HG03135 (cell line): Measurements from ENCODE around the gene PPP2R5A.
"Not testable (repeated sequence)": the region's sequence is repeated elsewhere in the genome, so short reads cannot be mapped to it uniquely, and the experiment has no call there.

Experiments used
- ATAC-seq: cut with Tn5 transposase; IDR thresholded peaks from one replicate; pipeline ENCODE4 v1.9.1; 2021; ENCODE audit warnings: mild to moderate bottlenecking, moderate library complexity; ENCODE audit not compliant: unreplicated experiment

The PPP2R5A gene

DNA sequence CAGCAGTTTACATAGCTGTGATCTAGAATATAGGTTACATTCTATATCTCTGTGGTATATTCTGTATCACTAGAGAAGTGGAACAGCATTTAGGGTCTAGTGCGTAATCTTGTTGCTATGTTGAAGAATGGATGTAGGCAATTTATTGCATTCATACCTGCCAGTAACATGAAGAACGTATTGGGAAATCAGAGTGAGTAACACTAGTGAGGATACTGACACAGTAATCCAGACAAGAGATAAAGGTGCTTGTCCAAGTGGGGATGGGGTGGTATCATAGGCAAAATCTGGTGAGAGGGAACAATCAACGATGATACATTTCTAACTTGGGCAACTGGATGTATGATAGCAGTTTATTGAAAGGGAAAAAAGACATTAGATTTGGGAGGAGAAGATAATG lies 9.8 kb downstream of the PPP2R5A start:
- ATAC-seq: no peak

DNA sequence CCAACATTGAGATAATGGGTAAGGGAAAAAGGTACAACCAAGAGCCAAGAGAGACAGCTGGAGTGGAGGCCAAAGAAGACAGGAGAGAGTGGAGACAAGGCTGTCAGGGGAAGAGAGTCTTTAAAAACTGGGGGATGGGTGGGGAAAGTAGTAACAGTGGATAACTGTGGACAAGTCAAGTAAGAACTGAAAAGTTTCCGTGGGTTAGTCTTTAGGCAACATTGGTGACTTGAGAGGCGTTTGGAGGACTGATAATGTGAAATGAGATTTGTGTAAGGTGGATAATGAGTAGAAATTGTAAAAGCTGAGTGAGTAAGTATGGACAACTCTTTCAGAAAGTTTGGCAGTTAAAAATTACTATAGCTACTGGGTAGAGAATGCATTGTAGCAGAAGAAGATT lies 10.4 kb downstream of the PPP2R5A start:
- no peak for ATAC-seq

DNA sequence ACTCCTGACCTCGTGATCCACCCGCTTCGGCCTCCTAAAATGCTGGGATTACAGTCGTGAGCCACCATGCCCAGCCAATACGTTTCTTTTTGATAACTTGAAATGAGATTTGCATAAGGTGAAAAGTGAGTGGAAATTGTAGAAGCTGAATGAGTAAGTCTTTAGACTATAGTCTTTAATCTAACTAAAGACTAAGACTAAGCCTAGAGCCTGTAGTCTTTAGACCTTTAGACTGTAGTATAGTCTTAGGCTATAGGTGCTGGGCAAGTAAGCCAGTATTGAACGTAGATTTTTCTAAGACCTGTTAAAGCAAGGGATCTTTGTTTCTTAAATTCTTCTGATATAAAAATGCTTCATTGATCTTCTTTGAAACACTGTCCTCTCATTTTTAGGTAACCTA lies 12.1 kb downstream of the PPP2R5A start:
- ATAC-seq: no peak

DNA sequence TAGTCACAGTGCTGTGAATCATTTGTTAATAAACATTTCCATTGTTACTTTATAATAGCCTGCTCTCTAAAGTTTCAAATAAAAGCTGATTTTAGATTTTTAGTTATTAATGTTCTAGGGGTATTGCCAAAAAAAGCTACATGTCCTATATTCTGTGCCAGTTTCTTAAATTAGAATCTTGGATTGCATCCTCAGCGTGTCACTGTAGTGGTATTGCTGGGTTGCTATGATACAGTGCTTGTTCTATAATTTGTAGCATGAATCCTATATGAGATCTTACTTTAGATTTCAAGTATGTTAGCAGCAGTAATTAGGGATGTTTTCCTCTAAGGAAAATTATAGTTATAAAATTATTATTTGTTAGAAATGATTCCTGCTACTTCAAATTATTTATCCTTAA lies 16.4 kb downstream of the PPP2R5A start:
- ATAC-seq: no peak

DNA sequence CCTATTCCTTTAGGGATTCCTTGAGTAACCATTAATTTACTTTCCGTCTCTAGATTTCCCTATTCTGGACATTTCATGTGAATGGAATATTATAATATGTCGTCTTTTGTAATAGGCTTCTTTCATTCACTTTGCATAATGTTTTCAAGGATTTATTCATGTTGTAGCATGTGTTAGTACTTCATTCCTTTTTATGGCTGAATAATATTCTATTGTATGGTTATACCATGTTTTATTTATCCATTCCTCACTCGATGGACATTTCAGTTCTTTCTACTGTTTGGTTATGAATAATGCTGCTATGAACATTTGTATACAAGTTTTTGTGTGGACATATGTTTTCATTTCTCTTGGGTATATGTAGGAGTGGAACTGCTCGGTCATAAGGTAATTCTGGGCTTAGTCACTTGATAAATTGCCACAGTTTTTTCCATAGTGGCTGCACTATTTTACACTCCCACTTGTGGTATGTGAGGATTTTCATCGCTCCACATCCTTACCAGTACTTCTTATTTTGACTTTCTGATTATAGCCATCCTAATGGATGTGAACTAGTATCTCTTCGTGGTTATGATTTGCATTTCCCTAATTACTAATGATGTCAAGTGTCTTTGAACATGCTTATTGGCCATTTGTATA lies 17.7 kb downstream of the PPP2R5A start:
- ATAC-seq: no peak

DNA sequence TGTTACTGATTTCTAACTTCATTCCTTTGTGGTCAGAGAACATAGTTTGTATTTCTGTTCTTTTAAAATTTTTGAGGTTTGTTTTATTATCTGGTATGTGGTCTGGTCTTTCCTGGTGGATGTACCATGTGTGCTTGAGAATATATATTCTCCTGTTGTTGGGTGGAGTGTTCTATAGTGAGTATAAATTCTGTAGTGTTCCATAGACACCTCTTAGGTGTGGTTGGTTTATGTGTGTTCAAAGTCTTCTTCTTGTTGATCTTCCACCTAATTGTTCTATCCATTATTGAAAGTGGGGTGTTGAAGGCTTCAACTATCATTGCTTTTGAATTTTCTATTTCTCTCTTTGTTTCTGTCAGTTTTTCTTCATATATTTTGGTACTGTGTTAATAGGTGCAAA lies 20.1 kb downstream of the PPP2R5A start:
- no peak for ATAC-seq

DNA sequence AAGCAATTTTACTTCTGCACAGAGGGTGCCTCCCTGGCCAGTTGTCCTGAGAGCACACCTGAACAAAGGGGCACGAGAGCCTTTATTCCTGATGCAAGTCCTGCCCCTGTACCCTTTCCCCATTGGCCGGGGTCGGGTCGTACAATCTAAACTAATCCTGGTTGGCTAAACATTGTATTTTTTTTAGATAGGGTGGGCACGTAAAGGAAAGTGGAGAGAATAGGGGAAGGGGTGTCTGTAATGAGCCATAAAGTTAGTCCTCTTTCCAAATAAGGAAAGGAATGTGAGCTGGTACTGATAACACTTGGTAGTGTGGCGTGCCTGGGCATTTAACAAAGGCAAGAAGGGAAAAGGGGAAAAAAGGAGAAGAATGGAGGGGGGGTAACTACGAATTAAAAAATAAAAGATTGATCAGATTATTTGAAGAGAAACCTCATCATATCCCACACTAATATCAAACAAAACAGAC lies 20.8 kb downstream of the PPP2R5A start:
- not testable (repeated sequence) for ATAC-seq

DNA sequence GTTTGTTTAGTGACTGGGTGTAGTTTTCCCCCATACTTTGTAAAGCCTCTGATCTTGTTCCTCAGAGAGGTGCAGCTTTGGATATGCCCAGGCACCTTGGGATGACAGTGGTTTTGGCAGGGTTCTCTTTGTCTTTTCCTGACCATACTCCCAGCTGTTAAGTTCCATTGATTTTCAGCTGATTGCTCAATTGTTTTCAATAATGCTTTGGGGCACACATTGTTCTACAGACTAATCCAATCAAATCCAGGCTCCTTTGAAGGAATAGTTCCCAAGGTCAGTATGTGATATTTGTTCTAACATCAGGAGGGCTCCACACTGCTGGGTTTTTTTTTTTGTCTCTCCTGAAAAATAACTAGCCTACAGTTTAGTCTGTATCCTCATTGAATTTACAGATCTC lies 24.8 kb downstream of the PPP2R5A start:
- no peak for ATAC-seq

DNA sequence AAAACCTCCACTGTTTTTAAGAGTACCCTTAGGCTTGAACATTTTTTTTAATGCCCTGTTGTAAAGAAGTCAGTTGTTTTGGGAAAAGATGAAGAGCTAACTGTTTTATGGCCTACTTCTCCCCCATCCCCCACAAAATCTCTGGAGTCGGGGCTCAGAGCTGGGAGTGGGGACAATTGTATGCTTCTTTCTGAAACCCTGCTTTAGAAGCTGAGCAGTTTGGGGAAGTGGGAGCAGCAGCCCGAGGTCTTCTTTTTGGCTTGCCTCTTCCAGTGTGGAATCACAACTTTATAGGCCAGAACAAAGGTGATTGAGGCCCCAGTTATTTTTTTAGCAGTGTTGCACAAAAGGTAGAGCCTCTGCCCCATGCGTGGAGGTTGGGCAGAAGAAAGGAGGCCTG lies 25.2 kb downstream of the PPP2R5A start:
- ATAC-seq: no peak

DNA sequence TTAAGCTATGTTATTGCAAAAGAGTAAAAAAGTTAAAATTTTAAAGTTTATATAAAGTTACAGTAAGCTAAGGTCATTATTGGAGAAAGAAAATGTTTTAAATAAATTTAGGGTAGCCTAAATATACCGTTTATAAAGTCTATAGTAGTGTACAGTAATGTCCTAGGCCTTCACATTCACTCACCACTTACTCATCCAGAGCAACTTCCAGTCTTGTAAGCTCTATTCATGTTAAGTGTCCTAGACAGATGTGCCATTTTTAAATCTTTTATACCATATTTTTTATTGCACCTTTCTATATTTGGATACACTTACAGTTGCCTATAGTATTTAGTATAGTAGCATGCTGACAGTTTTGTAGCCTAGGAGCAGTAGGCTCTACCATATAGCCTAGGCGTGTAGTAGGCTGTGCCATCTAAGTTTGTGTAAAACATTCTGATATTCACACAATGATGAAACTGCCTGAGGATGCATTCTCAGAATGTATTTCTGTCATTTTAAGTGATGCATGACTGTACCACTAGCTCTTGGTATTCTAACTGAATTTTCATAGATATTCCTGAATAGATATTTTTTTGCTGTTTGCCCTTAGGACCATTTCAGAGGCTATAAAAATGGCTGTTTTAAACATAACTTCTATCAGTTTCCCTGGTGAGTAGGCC lies 26.8 kb downstream of the PPP2R5A start:
- ATAC-seq: no peak

DNA sequence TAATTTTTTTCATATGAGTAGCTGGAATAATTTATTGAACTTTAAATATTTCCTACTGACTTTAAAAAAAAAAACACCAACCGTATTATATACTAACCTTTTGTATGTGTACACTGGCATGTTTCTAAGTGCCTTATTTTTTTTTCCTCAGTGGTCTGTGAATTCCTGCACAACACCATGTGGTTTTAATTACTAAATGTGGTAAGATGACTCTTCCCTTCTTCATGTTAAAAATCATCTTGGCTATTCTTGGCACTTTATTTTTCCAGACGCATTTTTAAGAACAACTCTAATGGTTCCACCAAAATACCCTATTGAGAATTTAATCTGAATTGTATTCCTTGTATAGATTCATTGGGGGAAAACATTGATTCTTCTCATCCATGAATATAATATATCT lies 28.4 kb downstream of the PPP2R5A start:
- ATAC-seq: no peak

DNA sequence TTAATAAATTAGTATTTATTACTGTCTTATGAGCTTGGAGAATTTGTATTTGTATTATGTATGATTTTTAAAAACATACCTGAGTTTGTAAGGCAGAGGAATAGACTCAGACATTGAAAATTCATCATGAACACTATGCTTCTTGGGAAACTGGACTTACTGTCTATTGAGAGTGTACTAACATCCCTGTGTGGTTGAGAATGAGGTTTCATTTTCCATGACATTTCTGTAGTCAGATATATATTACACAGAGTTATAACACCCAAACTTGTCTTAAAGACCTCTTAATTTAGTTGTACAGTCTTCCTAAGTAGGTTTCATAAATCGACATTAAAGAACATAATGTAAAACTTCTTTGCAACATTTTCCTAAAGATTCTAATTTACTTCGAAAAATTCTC lies 30.0 kb downstream of the PPP2R5A start:
- no peak for ATAC-seq

DNA sequence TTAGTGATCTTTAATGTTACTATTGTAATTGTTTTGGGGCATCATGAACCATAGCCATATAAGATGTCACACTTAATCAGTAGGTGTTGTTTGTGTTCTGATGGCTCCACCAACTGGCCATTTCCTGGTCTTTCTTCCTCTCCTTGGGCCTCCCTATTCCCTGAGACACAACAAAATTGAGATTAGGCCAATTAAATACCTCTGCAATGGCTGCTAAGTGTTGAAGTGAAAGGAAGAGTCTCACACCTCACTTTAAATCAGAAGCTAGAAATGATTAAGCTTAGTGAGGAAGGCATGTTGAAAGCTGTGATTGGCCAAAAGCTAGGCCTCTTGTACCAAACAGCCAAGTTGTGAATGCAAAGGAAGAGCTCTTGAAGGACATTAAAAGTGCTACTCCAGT lies 30.7 kb downstream of the PPP2R5A start:
- no peak for ATAC-seq

DNA sequence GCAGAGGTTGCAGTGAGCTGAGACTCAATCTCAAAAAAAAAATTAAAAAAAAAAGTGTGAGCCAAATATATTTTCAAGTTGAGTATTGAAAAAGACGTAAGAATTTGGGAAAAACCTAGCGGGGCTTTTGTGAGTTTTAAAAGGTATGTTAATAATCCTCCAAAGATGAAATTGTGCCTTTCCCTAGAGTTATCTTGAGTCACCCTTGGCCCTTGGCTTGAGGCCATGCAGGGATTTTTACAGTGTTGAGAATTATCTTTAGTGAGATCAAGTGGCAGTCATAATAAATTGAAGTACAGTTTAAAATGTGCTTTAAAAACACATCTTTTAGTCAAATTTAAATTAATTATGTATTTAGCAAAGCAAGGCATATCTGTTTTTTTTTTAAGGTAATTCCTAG lies 32.7 kb downstream of the PPP2R5A start:
- no peak for ATAC-seq

DNA sequence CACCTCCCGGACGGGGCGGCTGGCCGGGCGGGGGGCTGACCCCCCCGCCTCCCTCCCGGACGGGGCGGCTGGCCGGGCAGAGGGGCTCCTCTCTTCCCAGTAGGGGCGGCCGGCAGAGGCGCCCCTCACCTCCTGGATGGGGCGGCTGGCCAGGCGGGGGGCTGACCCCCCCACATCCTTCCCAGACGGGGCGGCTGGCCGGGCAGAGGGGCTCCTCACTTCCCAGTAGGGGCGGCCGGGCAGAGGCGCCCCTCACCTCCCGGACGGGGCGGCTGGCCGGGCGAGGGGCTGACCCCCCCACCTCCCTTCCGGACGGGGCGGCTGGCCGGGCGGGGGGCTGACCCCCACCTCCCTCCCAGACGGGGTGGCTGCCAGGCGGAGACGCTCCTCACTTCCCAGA lies 35.8 kb downstream of the PPP2R5A start:
- not testable (repeated sequence) for ATAC-seq

DNA sequence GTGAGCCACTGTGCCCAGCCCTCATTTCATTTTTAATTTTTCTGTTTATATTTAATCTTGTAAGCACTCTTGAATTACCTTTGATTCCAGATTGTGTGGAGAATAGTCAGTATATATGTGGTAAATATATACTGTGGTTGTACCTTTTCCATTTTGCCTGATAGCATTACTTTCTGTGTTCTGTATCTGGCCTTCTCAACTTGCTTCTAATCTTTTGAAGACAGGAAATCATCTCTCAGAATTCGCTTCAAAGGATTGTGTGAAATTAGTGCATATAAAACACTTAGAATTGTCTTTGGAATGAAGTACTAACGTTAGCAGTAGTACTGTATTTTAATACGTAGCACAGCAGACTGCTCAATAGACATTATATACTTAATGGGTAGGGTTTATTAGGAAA lies 37.9 kb downstream of the PPP2R5A start:
- ATAC-seq: no peak

DNA sequence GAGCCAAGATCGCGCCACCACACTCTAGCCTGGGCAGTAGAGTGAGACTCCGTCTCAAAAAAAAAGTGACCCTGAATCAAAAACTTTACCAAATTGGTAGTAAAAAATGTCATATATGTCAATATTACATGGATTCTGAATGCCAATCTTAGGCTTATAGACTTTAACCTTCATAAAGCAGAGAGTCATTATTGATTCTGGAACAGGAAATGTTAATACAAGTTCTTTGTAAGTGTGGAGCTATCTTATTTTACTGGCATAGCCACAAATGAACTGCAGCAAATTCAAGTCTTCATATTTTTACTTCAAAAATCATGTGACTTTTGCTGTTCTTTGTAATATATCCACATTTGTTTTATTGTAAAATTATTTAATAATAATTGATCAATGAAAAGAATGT lies 41.3 kb downstream of the PPP2R5A start:
- no peak for ATAC-seq

DNA sequence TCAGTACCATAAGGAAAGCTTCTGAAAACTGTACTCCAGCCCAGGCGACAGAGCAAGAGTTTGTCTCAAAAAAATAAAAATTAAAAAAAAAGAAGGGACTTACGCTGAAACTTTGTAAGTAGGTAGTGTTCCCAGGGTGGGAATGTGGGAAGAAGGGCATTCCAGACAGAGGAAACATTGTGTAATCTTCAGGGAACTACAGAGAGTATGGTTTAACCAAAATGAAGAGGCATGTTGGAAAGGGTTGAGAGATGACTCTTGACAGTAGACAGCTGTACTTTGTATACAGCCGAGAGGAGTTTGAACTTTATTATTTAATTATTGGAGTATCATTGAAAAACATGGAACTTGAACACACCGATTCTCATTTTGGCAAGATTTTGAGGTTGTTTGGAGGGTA lies 43.0 kb downstream of the PPP2R5A start:
- ATAC-seq: no peak

DNA sequence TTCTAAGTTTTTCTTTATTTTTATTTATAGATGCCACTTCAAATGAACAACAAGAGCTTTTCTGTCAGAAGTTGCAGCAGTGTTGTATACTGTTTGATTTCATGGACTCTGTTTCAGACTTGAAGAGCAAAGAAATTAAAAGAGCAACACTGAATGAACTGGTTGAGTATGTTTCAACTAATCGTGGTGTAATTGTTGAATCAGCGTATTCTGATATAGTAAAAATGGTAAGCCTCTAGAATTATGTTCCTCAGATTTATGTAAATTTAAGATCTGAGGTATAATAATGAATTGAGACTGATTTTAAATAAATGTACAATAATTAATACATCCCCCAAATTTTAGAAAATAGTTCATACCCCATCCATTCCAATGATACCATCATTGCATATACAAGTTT lies 43.9 kb downstream of the PPP2R5A start:
- ATAC-seq: no peak

DNA sequence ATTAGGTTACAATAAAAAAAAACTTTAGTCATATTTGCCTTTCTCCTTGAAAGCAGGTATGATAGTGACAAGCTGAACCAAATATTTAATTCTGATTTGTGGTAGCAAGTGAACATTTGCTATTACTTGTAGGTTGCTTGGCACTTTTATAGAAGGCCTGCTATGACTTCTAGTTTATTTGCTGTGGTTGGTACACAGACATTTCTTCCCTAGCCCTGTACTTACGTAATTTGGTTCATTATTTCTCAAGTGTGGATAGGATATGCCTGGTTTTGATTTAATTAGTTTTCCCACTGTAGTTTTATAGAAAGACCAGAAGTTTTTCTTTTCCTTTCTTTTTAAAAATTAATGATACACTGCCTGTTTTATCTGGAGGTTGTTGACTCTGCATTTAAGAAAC lies 55.9 kb downstream of the PPP2R5A start:
- ATAC-seq: no peak

DNA sequence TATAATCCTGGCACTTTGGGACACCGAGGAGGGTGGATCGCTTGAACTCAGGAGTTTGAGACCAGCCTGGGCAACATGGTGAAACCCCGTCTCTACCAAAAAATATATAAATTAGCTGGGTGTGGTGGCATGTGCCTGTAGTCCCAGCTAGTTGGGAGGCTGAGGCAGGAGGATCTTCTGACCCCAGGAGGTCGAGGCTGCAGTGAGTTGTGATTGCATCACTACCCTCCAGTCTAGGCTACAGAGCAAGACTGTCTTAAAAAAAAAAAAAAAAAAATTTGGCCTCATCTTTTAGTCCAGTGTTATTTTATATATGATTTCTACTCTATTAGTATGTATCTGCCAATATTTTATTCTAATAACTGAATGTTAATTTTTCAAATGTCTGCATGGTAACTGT lies 59.7 kb downstream of the PPP2R5A start:
- no peak for ATAC-seq

DNA sequence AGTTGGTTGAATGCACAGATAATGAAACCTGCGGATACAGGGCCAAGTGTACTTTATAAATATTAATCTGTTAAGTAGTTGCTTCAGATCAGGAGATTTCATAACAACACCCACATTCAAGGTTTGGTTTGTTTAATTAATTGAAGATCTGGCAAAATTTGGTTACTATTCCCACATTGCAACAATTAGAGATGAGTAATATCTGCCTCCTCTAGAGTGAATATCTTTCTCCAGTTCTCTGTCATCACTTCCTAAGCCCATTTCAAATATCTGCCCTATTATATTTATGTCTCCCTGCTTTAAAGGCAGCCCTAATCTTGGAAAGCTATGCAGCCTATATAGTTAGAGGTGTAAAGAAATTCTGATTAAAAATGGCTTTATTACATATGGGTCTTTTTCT lies 61.4 kb downstream of the PPP2R5A start:
- no peak for ATAC-seq
